ENCODE data around the gene GOSR1.

- no peak for TF ChIP-seq CTCF (IDR thresholded peaks at IDR 0.05; ENCODE audit: insufficient read depth, low read length)
- TF ChIP-seq POLR2AphosphoS5 (IDR thresholded peaks at IDR 0.05; ENCODE audit: low read depth) = no peak
- no peak for TF ChIP-seq REST (IDR thresholded peaks at IDR 0.05; ENCODE audit: insufficient replicate concordance, low read depth)
Measured at GRCh38 chr17:30530346-30531025, 53.3 kb downstream of the GOSR1 start.
